ENCODE results near the gene C11orf24.

C11orf24 gene

DNA sequence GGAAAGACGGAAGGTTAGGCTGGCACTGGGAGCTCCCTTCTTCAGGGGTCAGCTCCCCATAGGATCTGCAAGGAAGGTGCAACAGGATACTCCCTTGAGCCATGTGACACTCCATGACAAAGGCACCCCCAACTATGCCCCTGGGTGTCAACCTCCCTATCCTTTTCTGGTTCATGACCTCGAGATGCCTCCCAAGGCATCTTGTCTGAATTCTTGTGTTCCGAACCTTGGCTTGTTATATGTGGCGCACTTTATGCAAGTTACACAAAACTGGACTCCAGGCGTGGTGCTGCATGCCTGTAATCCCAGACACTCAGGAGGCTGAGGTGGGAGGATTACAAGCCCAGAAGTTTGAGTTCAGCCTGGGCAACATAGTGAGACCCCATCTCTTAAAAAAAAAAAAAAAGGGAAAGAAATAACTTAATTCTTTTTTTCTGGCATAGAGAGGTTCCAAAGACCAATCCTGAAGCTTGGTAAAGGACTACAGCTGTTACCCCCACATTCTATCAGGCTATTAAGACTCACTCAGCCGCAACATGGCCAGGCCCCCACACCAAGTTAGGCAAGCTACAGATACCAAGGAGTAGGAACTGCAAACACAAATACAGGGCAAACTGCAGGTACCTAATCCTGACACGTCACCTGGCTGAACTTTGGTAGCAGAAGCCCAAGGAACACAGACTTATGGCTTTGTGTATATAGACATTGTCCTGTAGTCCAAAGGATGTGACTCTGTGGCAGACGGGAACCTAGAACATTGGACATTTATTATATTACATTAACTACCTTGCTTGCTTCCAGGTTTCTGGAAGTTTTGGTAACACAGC lies 1.4 kb downstream of the C11orf24 start:
- DNase-seq (ENCODE audit: low read depth): no peak

DNA sequence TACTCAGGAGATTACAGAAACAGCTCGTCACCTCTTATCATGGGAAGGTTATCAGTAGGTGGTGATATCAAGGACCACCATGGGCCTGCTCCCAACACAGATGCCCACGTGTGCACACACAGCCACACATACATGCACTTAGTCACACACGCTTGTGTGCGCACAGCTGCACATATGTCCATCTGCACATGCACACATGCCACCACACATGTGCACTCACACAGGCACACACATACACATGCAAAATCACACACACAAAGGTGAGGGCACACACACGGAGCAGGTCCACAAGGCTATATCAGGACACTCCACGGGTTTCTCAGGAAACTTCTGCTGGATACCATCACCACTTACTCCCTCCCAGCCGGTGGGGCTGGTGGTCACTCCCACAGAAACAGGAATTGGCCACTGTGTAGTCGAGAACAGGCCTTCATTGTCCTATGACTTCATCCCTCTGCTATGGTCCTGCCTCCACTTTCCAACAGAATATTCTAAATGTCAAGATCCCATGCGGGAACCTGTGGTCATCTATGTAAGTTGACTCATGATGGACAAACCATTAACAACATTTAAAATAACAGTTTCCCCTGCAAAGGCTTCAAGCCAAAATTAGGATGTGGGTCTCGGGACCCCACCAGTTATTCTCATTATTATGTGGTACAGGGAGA lies 2.2 kb downstream of the C11orf24 start:
- DNase-seq (ENCODE audit: low read depth): no peak

DNA sequence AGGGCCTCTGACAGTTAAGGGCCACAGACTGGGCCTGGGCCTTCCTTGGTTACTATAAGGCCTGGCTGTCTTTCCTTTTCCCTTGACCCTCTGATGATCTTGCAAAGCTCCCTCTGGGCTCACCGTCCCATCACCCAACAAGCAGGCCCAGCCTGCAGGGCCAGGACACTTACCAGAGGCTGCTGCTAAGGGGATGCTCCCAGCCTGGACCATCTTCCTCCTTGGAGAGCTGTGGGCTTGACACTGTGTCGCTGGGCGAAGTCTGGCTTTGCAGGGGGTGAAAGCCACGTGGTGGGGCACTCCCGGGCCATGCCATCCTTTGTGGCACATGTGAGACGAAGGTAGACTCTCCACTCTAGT lies 3.9 kb downstream of the C11orf24 start:
- DNase-seq (ENCODE audit: low read depth): no peak

DNA sequence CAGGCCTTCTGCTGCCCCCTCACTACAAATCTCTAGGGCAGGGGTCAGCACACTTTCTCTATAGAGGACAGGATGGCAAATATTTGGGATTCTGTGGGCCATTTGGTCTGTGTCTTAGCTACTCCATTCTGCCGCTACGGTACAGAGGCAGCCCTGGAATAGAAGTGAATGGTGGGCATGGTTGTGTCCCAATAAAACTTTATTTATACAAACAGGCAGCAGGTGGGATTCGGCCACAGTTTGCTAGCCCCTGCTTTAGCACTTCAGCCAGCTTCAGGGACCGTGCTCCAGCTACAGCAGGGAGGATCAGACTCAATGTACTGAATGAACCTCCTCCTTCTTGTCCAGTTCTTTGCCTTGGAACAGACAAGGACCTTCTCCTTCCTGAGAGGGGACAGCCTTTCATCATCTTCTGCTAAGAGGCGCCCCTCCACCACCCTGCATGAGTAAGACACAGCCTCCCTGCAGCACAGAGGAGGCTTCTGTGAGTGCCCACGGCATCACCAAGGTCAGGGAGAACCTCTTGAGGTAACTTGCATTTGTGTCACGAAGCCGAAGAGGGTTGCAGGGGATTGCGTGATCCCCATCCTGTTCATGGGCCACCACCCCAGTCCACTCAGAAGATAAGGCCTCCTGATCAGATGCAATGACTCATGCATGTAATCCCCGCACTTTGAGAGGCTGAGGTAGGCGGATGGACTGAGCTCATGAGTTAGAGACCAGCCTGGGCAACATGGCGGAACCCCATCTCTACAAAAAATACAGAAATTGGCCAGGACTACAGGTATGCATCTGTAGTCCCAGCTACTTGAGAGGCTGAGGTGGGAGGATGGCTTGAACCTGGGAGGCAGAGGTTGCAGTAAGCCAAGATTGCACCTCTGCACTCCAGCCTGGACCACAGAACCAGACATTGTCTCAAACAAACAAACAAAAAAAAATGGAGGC lies 4.6 kb downstream of the C11orf24 start:
- no peak for DNase-seq (ENCODE audit: low read depth)

DNA sequence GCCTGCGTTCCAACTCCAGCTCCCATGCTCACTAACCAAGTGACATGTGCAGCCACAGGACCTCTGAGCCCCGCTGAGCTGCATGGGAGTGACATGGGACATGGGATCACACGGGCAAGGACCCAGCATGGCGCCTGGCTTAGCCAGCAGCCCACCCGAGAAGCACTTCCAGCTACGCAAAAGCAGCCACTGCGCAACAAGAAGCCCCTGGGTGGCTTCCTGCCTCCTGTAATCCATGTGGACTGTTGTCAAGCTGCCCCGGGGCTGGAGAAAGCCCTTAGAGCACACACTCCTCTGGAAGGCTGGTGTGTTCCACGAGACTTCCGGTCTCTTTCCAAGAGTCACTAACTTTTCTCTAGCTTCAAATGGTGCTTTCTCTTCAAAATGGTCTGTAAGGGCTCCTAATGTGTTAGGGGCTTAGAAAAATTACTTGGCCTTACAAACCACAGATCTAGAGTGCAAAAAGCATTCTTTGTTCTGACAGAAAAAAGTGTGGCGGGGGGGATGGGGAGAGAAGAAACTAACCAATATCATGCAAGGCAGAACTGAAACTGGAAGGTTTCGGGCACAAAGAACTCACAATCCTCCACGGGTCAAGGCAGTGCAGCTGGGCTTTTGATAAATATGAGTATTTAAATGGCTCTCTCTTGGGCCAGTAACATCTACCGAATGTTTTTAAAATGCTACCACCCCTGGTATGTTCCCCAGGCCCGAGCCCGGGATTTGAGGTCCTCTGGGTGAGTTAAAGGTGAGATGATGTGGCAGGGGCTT lies 5.5 kb downstream of the C11orf24 start:
- DNase-seq (ENCODE audit: low read depth): no peak

DNA sequence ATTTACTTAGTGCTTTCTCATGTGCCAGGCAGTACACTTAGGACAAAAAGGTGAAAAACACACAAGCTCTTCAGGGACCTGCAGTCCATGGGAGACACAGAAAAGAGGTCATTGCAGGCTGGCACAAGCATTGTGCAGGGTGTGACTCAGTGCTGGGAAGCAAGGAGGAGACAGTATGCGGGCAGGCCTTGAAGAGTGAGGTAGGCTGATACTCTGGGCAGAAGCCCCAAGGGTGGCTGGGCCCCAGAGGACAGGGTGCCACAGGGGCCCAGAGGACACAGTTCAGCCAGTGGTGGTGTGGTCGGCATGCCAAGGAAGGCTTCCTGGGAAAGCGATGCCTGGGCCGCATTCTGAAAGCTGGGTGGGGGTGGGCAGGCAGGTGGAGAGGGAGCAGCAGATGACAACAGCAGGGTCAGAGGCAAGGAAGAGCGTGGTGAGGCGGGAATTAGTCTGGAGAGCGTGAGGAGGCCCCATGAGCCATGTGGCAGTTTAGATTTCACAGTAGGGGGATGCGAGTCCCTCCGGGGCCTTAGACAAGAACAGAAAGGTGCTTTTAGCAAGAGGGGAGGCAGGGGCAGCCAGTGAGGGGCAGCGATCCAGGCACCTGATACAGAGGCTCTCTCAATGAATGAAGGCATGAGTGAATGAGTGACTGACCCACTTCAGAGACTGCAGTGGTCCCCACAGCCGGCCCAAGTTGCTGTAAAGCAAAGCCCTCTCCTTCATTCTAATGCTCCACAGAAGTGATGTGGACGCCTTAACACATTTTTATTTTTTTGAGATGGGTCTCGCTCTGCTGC lies 6.8 kb downstream of the C11orf24 start:
- DNase-seq (ENCODE audit: low read depth): no peak

DNA sequence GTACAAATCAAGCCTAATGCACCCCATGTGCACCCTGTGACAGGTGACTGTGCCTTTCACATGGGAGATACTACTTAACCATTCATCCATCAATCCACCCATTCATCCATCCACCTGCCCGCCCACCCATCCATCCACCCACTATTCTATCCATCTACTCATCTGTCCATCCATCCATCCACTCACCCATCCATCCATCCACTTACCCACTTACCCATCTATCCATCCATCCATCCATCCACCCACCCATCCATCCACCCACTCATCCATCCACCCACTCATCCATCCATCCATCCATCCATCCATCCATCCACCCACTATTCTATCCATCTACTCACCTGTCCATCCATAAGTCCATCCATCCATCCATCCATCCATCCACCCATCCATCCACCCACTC lies 7.5 kb downstream of the C11orf24 start:
- DNase-seq (ENCODE audit: low read depth): no peak

DNA sequence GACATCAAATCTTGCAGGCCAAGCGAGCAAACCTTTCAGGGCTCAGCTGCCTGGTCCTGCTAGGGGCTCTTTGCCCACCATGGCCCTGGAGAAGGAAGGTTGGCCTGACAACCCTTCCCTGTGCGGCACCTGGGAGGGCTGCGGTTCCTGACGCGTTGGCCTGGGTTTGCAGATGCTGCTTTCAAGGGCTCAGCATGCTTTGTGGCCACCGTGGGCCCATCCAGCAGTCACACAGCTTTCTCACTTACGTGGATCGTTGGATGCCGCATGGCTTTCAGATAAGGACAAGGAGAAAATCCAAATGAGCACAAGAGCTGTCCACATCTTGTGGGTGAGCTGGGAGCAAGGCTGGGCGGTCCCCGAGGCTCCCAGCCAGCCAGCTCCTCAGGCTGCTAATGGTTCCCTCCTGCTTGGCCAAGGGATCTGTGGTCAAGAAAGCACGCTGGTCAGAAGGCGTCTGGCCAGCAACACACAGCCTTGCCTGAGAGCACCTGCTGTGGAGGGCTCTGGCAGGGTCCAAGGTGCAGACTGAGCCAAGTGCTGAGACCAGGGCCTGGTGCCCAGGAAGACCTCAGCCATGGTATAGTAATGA lies 8.2 kb downstream of the C11orf24 start:
- no peak for DNase-seq (ENCODE audit: low read depth)

DNA sequence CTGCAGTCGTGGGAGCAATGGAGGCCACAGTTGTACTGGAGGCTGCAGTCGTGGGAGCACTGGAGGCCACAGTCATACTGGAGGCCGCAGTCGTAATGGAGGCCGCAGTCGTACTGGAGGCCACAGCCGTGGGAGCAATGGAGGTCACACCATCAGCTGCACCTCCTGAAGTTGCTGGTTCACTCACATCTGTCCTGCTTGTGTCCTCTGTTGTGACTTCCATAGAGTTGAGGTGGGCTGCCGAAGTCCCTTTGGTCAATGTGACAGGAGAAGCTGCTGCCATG lies 9.3 kb downstream of the C11orf24 start:
- no peak for DNase-seq (ENCODE audit: low read depth)

DNA sequence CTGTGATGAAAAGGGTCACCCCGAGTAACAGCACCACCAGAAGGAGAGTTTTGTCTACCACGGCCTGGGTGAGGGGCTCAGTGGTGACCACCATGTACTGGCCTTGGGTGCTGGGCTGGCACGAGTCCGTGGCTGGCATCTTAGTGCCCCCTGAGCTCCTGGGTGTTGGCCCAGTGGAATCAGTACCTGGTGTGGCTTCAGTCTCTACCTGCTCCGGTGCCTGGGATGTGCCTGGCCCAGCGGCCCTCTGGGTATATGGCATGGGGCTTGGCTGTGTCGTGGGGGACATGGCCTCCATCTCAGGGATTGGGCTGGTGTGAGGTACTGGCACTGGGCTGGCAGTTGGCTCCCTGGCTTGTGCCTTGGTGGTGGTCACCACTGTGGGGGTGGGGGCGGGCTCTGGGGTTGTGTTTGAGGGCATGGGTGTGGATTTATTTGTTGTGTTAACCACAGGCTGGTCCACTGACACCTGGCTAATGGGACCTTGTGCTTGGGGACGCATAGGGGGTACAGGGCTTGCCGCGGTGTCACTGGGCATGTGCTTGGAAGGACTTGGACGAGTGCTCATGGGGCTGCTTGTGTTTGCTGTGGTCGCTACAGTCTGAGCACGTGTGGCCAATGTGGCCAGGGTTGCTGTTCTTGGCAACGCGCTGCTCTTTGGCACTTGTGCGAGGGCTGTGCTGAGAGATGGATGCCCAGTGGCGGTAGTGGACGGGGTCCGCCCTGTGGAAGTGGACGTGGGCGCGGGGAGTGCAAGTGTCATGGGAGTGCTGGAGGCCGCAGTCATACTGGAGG lies 9.8 kb downstream of the C11orf24 start:
- DNase-seq (ENCODE audit: low read depth): no peak

DNA sequence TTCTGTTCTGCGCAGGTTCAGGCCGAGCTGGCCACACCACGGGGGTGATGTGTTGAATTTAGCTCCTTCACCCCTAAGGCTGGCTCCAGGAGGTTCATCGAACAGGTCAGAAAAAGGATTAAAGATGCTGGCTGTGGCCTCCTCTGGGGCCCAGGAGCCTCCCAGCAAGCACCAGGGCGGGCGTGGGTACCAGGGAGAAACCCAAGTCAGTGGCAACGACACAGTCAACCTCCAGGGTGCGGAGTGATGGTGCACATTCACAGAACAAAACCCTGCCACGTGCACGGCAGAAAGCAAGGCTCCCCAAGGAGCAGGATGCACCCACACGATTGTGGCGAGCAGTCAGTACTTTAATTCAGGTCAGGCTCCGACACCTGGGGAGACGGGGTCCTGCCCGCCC lies 10.8 kb downstream of the C11orf24 start:
- no peak for DNase-seq (ENCODE audit: low read depth)

DNA sequence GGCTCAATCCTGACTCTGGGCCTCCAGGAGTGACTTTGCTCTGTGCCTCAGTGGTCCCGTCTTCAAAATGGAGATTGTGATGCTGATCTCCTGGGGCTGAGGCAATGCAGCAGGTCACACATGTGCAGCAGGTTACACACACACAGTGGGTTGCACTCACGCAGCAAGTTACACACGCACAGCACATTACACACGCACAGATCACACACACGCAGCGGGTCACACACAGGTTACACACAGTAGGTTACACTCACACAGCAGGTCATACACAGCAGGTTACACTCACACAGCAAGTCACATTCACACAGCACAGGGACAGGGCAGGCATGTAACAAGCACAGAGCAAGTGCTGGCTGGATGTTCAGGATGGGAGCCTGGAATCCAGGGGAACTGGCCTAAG lies 11.3 kb downstream of the C11orf24 start:
- no peak for DNase-seq (ENCODE audit: low read depth)

DNA sequence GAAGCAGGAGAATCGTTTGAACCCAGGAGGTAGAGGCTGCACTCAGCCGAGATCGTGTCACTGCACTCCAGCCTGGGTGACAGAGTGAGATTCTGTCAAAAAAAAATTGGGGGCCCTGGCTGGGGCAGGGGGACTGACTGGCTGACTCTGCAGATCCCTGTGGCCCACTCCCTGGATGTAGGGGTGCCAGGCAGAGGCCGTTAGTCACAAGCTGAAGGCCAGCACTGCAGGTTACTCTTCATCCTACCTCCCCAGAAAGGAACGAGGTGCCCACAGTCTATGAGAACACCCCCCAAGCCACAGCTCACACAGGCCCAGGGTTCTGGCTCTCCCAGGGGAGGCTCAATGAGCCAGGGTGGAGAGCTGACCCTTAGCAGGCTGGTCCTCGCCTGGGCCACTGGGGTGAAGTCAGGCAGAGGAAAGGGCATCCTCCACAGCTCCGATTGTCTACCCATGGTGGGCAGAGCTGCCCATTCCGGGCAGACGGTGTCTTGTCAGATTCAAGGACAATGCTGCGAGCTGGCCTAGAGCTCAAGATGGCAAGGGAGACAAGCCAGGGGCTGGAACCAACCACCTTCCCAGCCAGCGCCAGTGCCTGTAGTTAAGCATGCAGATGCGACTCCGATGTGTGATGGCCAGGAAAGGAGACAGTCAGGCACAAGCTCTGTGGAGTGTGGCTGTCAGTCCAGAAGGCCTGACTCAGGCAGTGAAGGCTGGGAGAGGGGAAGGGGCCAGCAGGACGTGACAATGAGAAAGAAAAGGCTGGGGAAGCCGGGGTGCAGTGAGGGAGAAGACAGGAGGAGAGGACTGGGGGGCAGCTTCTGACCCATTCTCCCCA lies 12.4 kb downstream of the C11orf24 start:
- DNase-seq (ENCODE audit: low read depth): no peak

DNA sequence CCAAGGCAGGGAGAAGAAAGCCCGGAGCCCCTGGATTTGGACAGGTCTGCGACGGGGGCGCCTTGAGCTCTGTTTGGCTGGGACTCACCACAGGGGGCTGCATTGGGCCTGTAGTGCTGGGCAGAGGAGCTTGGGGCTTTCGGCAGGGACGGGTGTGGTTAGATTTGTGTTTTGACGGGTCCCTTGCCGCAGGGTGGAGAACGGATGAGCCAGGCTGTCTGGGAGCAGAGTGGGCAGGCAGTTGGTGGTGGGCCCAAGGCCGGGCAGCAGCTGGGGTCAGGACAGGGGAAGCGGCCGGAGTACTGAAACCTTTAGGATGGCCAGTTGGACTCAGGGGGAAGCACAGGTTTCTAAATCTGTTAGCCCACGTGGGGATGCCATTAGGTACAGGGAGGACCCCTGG lies 13.4 kb downstream of the C11orf24 start:
- no peak for DNase-seq (ENCODE audit: low read depth)

DNA sequence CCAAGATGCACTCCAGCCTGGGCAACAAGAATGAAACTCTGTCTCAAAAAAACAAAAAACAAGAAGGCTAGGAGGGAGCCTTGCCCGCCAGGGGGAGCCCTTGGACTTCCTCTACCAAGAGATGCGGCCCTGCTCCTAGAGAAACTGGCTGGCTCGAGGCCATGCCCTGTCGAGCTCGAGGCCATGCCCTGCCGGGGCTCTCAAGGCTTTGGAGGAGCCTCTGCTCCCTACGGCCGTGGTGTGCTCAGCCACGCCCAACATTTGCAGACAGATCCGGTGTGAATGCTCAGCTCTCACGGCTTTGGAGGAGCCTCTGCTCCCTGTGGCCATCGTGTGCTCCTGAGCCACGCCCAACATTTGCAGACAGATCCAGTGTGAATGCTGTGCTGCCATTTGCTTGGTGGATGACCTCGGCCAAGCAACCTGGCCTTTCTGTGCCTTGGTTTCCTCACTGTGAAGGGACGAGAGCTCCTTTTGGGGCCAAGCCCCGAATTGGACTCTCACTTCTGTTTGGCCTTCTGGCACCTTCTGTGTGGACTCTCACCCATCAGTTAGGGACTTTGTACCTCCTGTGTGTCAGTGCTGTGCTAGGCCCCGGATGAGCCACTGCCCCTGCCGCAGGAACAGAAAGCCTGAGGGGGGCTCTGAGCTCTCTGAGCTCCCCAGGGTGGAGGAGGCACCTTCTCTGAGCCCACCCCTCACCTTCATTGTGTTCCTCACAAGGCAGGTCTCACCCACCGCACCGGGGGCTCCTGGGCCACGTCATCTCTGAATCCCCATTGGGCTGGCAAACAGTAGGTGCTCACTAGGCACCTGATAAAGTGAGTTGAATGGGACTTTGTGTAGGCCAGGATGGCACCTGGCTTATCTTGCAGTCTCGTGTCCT lies 14.1 kb downstream of the C11orf24 start:
- DNase-seq (ENCODE audit: low read depth): peak; percentile 85

DNA sequence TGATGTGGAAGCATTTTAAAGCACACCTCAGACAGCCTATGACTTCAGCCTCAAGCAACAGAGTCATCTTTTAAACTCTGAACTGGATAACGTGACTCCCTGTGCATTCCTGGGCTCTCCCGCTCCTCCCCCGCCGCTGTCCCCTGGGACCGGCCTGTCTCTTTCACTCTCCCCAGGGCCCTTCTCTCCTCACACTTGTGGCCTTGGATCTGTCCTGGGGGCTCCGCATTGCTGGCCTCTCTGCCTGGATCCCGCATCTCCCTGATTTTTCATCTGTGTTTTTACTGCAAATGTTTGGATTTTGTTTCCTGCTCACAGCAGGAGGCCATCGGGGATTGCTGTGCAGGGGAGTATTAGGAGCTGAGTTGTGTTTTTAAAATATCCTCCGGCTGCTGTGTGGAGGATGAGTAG lies 15.4 kb downstream of the C11orf24 start:
- no peak for DNase-seq (ENCODE audit: low read depth)

DNA sequence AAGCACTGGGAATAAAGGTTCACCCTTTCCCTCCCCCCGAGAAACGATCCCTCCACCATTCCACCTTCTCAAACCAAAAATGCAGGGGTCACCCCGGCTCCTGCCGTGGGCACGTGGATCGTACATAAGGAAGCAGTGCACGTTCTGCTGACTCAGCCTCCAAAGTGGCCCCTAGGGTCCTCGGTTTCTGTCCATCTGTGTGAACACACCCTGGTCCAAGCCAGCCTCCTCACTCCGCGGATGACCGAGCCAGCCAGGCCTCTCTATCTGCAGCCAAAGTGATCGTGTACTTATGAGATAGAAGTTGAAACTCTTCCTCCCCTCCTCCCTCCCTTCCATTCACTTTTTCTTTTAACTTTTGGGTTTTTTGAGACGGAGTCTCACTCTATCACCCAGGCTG lies 16.2 kb downstream of the C11orf24 start:
- DNase-seq (ENCODE audit: low read depth): no peak

DNA sequence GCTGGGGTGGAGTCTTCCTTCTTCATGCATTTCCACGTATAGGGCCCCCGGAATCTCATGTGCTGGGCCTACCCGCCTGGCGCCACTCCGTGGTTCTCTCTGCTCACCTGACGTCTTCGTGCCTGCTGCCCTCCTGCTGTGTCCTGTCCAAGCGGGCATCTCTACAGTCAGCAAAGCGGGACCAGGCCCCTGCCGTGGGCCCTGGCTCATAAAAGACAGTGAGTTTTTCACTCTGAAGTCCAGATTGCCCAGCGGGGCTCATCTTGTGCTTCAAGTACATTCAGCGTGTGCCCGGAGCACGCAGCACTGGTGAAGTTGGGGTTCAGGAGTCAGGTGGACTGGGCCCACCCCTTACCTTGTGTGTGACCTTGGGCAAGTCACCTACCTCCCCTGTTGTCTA lies 17.4 kb downstream of the C11orf24 start:
- no peak for DNase-seq (ENCODE audit: low read depth)
